ENCODE results near the gene TMPRSS2.

The TMPRSS2 gene

GRCh38 chr21:41542727-41543126 is 34.8 kb upstream of the TMPRSS2 start:
- POLR2A ChIA-PET = no interaction called here
- no peak overlapping the region for H3K4me3 ChIP-seq (ENCODE audit: low read depth, low read length)
- CTCF ChIA-PET = no interaction called here
- no peak for TF ChIP-seq CTCF (IDR thresholded peaks at IDR 0.05; ENCODE audit: insufficient read depth, low read length, missing control alignments)
- DNase-seq (ENCODE audit: low read depth, low spot score) = no peak

GRCh38 chr21:41537356-41537755 is 29.4 kb upstream of the TMPRSS2 start:
- no peak for DNase-seq (ENCODE audit: low read depth, low spot score)
- no peak for TF ChIP-seq CTCF (IDR thresholded peaks at IDR 0.05; ENCODE audit: insufficient read depth, low read length, missing control alignments)
- POLR2A ChIA-PET = no interaction called here
- CTCF ChIA-PET = interaction anchor here (0.5 to 1.6 kb wide), 3 partner anchors 75 to 279 kb away, joined by 3 to 4 read pairs (median 3); no protein-coding TSS in a partner anchor
- no peak overlapping the region for H3K4me3 ChIP-seq (ENCODE audit: low read depth, low read length)

GRCh38 chr21:41536827-41537103 is 28.8 kb upstream of the TMPRSS2 start:
- H3K4me3 ChIP-seq (ENCODE audit: low read depth, low read length) = no peak overlapping the region
- CTCF ChIA-PET = no interaction called here
- TF ChIP-seq CTCF (IDR thresholded peaks at IDR 0.05; ENCODE audit: insufficient read depth, low read length, missing control alignments) = no peak
- no peak for DNase-seq (ENCODE audit: low read depth, low spot score)
- POLR2A ChIA-PET = no interaction called here

GRCh38 chr21:41536076-41536826 is 28.3 kb upstream of the TMPRSS2 start:
- no peak overlapping the region for H3K4me3 ChIP-seq (ENCODE audit: low read depth, low read length)
- CTCF ChIA-PET = no interaction called here
- no peak for TF ChIP-seq CTCF (IDR thresholded peaks at IDR 0.05; ENCODE audit: insufficient read depth, low read length, missing control alignments)
- POLR2A ChIA-PET = no interaction called here
- no peak for DNase-seq (ENCODE audit: low read depth, low spot score)

- POLR2A ChIA-PET = no interaction called here
- DNase-seq (ENCODE audit: low read depth, low spot score) = no peak
- no peak overlapping the region for H3K4me3 ChIP-seq (ENCODE audit: low read depth, low read length)
- TF ChIP-seq CTCF (IDR thresholded peaks at IDR 0.05; ENCODE audit: insufficient read depth, low read length, missing control alignments) = no peak
- CTCF ChIA-PET = no interaction called here
These were observed 22.4 kb upstream of the TMPRSS2 start for GRCh38 chr21:41530366-41530765.

- ChIA-PET POLR2A (no interaction called here), CTCF (no interaction called here)
- no peak for DNase-seq (ENCODE audit: low read depth, low spot score)
- no peak for TF ChIP-seq CTCF (IDR thresholded peaks at IDR 0.05; ENCODE audit: insufficient read depth, low read length, missing control alignments)
- H3K4me3 ChIP-seq (ENCODE audit: low read depth, low read length) = no peak overlapping the region
These were observed 21.8 kb upstream of the TMPRSS2 start for GRCh38 chr21:41529769-41530168.

Data from AG04449 (cell line).